ENCODE measurements around the gene CALHM5.

CALHM5 gene

DNA sequence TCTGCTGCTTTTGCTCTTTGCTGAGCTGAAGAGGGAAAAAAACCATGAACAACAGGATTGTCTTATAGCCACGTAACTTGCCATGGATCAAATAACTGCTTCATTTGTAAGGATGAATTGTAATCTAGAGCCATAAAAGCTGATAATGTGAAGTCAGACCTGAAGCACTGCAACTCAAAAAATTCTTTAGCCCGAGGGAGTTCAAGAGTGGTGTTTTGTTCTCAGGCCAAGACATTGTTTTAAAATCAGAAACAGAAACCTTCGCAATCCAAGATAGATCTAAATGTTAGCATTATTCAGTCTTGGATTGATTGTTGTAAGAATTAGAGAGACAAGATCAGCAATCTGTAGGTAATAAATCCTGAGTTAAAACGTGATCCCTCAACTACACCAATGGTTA lies 34.2 kb downstream of the CALHM5 start, which contains the start of gene TRAPPC3L:
TRAPPC3L (minus strand) TSS at position 34 of the 400 bp plus-strand sequence. CDS start 170 bp downstream, outside the sequence.
- no peak for DNase-seq (ENCODE audit: low read depth in 2 of 2, low spot score in 1 of 2)

- no peak for DNase-seq (ENCODE audit: low read depth in 2 of 2, low spot score in 1 of 2)
These were observed 35.9 kb downstream of the CALHM5 start for GRCh38 chr6:116547358-116547757.

DNA sequence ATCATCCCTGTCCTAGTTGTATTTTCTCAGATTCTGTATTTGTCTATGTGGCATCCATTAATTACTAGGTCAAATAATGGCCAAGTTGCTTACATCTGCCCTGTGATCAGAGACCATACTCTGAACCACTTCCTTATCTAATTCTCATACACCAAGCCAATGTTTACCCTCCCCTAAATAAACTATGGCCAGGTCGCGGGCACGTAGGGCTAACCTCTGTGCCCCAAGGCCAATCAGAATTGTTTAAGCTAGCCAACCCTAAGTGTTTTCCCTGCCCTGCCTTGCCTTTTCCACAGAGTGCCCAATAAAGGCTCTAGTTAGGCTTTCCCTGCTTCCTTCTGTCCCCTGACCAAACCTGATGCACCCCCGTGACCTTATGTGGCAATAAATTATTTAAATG lies 39.4 kb downstream of the CALHM5 start:
- no peak for DNase-seq (ENCODE audit: low read depth in 2 of 2, low spot score in 1 of 2)

DNA sequence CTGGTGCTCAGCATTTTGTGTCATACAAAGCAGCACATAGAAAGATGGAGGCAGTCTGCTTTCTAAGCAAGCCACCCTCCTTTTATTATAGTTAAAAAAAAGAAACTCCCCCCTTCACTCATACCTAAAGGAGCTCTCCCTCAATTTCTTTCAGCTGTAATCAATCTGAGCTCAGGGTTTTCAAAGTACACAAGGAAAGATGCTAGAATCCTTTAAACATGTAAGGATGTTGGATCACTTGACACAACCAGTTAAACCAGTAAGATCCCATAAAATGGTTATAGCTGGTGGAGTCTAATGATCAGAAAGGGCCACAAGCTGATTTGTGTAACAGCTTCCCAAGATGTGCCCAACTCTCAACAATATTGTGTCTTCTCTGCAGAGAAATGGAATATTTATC lies 42.0 kb downstream of the CALHM5 start, which contains the start of gene CALHM4:
CALHM4 (plus strand) TSS at position 301 of the 400 bp plus-strand sequence; CDS start at position 344, 43 bp downstream.
- DNase-seq (ENCODE audit: low read depth in 2 of 2, low spot score in 1 of 2): no peak

DNA sequence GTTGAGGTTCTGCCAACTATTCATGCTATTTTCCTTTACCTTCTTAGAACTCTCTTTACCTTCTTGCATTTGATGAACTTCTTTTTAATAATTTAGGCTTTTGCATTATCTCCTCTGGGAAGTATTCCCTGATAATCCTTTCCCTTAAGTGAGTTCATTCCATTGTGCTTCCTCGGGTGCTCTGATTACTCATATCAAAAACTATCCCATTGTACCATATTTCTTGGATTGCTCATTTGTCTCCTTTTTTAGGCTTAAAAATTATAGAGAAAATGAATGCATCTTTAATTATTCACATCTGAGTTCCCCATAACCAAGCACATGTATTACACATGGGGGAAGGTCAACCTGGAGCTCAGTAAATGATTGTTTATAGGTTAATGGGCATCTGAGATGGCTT lies 44.6 kb downstream of the CALHM5 start:
- DNase-seq (ENCODE audit: low read depth in 2 of 2, low spot score in 1 of 2): no peak

- DNase-seq (ENCODE audit: low read depth in 2 of 2, low spot score in 1 of 2): no peak
These were observed 45.5 kb downstream of the CALHM5 start for GRCh38 chr6:116556814-116557415.

DNA sequence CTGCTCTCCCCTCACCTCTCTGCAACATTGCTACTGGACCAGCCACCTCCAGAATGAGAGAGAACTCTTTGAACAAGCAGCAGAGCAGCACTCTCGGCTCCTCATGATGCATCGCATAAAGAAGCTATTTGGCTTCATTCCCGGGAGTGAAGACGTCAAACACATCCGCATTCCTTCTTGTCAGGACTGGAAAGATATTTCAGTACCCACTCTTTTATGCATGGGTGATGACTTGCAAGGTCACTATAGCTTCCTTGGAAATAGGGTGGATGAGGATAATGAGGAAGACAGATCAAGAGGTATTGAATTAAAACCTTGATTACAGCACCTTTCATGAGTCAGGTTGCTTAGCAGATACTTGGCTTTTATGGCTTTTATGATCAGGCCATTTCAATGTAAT lies 46.5 kb downstream of the CALHM5 start:
- no peak for DNase-seq (ENCODE audit: low read depth in 2 of 2, low spot score in 1 of 2)

- no peak for DNase-seq (ENCODE audit: low read depth in 2 of 2, low spot score in 1 of 2)
These were observed 48.7 kb downstream of the CALHM5 start for GRCh38 chr6:116560130-116560529.

DNA sequence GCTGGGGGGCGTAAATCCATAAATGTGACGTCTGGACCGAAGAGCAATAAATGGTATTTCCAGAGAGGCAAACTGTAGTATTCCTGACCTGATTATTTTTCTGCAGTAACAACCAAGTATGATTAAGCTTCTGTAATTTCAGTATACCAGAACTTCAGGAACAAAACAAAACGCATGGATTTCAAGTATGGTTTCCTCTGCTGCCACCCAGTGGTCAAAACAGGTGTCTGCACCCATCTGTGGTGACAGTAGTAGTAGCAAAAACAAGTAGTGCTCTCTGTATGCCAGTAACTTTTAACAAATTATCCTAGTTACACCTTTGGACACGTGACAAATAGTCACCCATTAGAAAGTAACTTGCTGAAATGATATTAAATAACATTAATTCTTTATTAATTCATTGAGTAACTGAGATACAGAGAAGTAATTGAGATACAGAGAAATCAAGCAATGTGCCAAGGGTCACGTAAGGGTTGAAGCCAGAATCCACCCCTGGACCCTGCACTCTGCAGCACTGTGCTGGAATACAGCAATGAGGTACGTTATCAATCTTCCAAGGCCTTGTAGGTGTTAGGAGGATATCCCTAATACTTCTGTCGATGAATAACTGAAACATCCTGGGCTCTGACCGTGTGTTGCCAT lies 50.1 kb downstream of the CALHM5 start:
- peak; percentile 32 to 60 for DNase-seq (ENCODE audit: low read depth in 2 of 2, low spot score in 1 of 2)

DNA sequence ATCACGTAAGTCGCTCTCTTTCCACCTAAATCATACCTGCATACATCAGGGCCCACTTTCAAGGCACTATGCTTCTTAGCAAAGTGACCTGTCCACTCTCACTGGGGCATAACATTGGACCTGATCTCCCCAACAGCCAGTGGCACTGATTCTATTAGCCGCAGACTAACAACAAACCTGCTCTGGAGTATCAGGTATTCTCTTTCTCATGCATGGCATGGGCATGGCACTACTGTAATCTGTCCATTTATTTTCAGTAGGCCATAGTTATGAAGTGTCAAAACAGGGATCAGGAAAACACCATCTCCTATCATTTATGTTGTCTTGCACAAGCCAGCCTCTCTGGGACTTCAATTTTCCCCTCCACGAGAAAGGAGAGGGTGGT lies 50.6 kb downstream of the CALHM5 start:
- no peak for DNase-seq (ENCODE audit: low read depth in 2 of 2, low spot score in 1 of 2)

DNA sequence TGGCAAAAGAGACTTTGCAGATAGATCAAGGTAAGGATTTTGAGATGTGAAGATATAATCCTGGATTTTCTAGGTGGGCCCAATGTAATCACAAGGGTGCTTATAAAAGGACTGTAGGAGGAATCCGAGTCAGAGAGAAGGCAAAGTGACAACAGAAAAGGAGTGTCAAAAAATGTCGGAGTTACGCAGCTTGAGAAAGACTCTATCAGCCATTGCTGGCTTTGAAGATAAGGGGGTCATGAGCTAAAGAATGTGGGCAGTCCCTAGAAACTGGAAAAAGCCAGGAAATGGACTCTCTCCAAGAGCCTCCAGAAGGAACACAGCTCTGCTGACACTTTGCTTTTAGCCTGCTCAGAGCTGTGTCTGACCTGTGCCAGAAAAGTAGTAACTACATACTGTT lies 51.2 kb downstream of the CALHM5 start:
- no peak for DNase-seq (ENCODE audit: low read depth in 2 of 2, low spot score in 1 of 2)

DNA sequence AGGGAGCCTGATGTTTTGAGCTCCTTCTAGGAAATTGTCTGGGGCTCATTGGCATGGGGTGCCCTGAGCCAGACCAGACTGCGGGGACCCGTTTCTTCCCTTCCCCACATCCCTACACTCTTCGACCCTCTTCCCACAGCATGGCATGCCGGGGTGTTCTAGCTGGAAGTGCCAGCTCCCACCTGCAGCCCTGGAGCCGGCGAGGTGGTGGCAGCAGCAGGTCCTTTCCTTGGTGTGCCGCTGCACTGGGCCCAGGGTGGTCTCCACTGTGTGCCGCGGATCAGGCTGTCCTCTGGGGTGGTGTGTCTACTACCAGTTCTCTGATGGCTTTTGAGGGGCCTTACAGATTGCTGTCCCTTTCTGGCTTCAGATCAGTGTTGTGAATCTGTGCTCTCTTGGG lies 52.4 kb downstream of the CALHM5 start:
- DNase-seq (ENCODE audit: low read depth in 2 of 2, low spot score in 1 of 2): no peak

- DNase-seq (ENCODE audit: low read depth in 2 of 2, low spot score in 1 of 2): no peak
These were observed 52.9 kb downstream of the CALHM5 start for GRCh38 chr6:116564311-116564710.

DNA sequence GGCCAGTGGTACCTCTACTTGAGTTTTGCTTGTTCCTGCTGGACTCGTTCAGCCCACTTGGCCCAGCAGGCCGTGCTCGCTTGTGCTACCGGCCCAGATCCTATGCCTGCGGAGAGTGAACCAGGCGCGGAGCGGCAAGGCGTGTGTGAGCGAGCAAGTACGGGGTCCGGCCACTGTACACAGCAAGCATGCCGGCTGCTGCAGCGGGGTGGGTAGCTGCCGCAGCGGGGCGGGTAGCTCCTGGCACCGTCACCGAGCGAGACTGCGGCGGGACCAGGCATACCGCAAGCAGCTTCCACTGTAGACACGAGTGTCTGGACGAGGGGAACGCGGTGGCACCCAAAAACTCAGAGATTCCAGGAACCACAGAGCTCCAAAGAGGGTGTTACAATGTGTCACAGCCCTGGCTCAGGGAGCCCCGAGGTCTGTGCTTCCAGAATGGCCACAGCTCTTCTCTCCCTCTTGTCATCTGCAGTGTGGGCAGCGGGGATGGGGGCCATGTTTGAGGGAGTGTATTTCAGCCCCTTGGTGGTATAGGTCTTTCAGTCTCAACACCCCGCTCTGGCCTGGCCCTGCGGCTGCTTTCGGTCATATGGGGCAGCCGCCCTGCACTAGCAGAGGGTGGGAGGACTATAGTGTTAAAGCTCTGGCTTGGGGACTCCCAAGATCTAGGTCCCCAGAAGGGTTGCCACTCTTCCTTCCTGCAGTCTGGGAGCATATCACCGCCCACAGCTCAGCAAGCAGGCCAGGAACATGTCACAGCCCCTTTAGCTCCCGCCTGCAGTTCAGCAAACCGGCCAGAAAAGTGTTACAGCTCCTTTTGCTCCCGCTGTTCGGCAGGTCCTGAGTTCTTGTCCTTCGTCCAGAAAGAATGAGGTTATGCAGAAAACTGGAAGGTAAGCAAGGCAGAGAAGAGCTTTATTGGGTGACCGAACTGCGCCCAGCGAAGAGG lies 53.8 kb downstream of the CALHM5 start:
- no peak for DNase-seq (ENCODE audit: low read depth in 2 of 2, low spot score in 1 of 2)

- no peak for DNase-seq (ENCODE audit: low read depth in 2 of 2, low spot score in 1 of 2)
These were observed 56.7 kb downstream of the CALHM5 start for GRCh38 chr6:116568111-116568510.

DNA sequence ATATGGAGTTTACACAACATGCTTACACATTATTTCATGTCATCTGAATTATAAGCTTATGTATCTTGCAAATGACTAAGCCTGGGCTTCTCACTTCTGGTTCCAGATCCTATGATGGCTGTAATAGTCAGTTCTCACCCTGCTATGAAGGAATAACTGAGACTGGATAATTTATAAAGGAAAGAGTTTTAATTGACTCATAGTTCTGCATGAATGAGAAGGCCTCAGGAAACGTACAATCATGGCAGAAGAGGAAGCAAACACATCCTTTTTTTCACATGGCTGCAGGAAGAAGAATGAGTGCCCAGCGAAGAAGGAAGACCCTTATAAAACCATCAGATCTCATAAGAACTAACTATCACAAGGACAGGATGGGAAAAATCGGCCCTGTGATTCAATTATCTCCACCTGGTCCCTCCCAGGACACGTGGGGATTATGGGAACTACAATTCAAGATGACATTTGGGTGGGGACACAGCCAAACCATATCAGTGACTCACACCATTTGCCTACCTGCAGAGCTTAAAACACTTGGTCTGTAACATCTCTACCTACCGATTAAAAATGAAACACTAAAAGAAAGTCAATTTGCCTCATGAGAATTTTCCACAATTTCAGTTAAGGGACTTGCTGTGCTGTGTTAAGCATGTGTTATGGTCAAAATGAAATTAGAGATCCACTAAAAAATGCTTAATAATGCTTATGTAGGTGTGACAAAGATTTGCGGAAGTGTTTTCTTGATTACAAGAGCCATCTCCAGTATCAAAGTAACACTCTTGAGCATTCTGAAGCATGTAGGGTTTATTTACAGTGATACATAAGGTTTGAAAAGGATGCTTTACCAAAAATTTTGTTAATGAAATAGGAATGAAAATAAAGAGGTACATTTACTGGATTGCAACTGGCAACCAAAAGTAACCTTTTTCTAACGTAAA lies 57.6 kb downstream of the CALHM5 start:
- no peak for DNase-seq (ENCODE audit: low read depth in 2 of 2, low spot score in 1 of 2)

DNA sequence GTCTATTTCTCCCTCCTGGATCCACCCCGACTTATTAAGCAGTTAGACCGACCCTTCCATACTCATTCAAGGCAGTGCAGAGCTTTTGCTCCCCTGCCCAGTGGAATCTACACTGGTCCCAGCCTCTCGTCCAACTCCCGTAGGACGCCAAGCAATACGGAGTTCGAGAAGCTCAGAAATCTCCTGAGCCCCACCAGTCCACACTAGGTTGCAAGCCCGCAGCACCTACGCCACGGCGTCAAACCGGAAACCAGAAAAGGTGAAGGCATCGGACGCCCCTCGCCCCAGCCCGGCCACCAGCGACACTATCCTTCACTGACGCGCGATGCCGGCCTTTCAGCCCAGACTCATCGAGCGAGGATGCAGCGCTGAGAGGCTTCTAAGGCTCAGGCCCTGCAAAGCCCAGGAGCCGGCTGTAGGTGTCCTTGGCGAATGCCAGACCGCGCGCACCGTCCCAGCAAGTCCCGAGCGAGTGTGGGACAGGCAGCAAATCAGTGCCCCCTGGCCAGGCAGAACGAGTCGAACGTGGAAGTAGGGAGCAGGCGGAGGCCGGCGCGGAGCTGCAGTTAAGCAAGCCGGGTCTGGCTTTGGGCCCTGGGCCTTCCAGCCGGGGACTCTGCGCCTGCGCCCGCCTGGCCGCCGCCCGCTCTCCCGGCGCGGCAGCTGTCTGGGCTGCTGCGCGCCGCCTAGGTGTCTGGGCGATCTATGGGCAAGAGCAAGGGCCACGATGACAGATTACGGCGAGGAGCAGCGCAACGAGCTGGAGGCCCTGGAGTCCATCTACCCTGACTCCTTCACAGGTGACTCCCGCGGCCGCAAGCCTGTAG lies 59.6 kb downstream of the CALHM5 start, which contains the start of gene RWDD1:
RWDD1 (plus strand) TSS at position 649 of the 827 bp plus-strand sequence; CDS start at position 728, 79 bp downstream.
- peak; percentile 90 to 97 for DNase-seq (ENCODE audit: low read depth in 2 of 2, low spot score in 1 of 2)

- DNase-seq (ENCODE audit: low read depth in 2 of 2, low spot score in 1 of 2): no peak
These were observed 60.2 kb downstream of the CALHM5 start for GRCh38 chr6:116571683-116572000.

GRCh38 chr6:116572162-116572561 lies 60.7 kb downstream of the CALHM5 start:
- DNase-seq (ENCODE audit: low read depth in 2 of 2, low spot score in 1 of 2): no peak

Measured in stimulated activated CD8-positive, alpha-beta memory T cell treated with anti-CD3 and anti-CD28 coated beads, Interleukin-4, amount 100 ng/mL, for 4 hours (primary cell).